ENCODE measurements around the gene PRKCB.

GRCh38 chr16:24132797-24133155, 297.0 kb downstream of the PRKCB start:
- TF ChIP-seq, protein P1, sequence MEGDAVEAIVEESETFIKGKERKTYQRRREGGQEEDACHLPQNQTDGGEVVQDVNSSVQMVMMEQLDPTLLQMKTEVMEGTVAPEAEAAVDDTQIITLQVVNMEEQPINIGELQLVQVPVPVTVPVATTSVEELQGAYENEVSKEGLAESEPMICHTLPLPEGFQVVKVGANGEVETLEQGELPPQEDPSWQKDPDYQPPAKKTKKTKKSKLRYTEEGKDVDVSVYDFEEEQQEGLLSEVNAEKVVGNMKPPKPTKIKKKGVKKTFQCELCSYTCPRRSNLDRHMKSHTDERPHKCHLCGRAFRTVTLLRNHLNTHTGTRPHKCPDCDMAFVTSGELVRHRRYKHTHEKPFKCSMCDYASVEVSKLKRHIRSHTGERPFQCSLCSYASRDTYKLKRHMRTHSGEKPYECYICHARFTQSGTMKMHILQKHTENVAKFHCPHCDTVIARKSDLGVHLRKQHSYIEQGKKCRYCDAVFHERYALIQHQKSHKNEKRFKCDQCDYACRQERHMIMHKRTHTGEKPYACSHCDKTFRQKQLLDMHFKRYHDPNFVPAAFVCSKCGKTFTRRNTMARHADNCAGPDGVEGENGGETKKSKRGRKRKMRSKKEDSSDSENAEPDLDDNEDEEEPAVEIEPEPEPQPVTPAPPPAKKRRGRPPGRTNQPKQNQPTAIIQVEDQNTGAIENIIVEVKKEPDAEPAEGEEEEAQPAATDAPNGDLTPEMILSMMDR (IDR thresholded peaks at IDR 0.05): no peak
- no peak for TF ChIP-seq POLR2A (IDR thresholded peaks at IDR 0.05)

Data from thyroid gland (tissue), 4 donors.